MCF 10A (cell line): ENCODE measurements around the gene INSM1. TPM values are rescaled to one million over a fixed set of nuclear protein-coding genes. Genes with fewer than 3 reads are reported as not detected.

ENCODE experiments used
- BruUV-seq: library from RNA; stranded (reverse); fragments of 400-500 nt; replicated peaks from 2 replicates; lab custom pipeline; 2021; lab: Mats Ljungman, UMichigan
- CTCF ChIA-PET: fragments of 300-600 bp; sonication (Branson Sonifier 250); formaldehyde crosslinking; extraction: SDS; loops from one replicate; lab custom pipeline; 2021; ENCODE audit warnings: antibody characterized with exemption, inconsistent platforms; lab: Yijun Ruan, JAX
- POLR2A ChIA-PET: fragments of 300-600, 350-650 bp; sonication (Branson Sonifier 250); formaldehyde crosslinking; extraction: SDS; loops from one replicate; lab custom pipeline; 2020; ENCODE audit warnings: antibody characterized with exemption, inconsistent platforms; lab: Yijun Ruan, JAX
- DNase-seq: peaks from one replicate; pipeline ENCODE4 v3.0.0-alpha.2; 2018; ENCODE audit not compliant: unreplicated experiment
- H3K27ac Mint-ChIP-seq: one replicate; pipeline ENCODE4 v1.8.0; 2022; ENCODE audit warnings: mild to moderate bottlenecking, low read depth, mixed read lengths; ENCODE audit not compliant: unreplicated experiment
- H3K27me3 Mint-ChIP-seq: one replicate; pipeline ENCODE4 v1.8.0; 2022; ENCODE audit warnings: mixed read lengths; ENCODE audit not compliant: insufficient read depth, unreplicated experiment
- H3K36me3 Mint-ChIP-seq: one replicate; pipeline ENCODE4 v1.8.0; 2022; ENCODE audit warnings: mild to moderate bottlenecking, moderate library complexity, mixed read lengths; ENCODE audit not compliant: insufficient read depth, unreplicated experiment
- H3K4me1 Mint-ChIP-seq: one replicate; pipeline ENCODE4 v1.8.0; 2022; ENCODE audit warnings: mixed read lengths; ENCODE audit not compliant: insufficient read depth, unreplicated experiment
- H3K4me3 Mint-ChIP-seq: one replicate; pipeline ENCODE4 v1.8.0; 2022; ENCODE audit warnings: mild to moderate bottlenecking, moderate library complexity, mixed read lengths; ENCODE audit not compliant: unreplicated experiment
- H3K9me3 Mint-ChIP-seq: one replicate; pipeline ENCODE4 v1.8.0; 2022; ENCODE audit warnings: mixed read lengths; ENCODE audit not compliant: unreplicated experiment
- intact Hi-C: fragments of 100-400 bp; cut with micrococcal nuclease; formaldehyde crosslinking; loops from 2 replicates; pipeline ENCODE4 v1.14.1; 2022
- total RNA-seq: library from RNA; stranded (reverse); gene quantifications from 2 replicates; pipeline ENCODE4 v1.2.3, GENCODE V29; 2022
- TF ChIP-seq, protein P1 (sequence below): fragments of 200-600 bp; IDR thresholded peaks from one replicate; pipeline ENCODE4 v1.8.0; 2022; ENCODE audit warnings: antibody characterized with exemption, mild to moderate bottlenecking; ENCODE audit not compliant: unreplicated experiment

Gene INSM1
- total RNA-seq, 1 experiment from 2014 or later = not detected

DNA sequence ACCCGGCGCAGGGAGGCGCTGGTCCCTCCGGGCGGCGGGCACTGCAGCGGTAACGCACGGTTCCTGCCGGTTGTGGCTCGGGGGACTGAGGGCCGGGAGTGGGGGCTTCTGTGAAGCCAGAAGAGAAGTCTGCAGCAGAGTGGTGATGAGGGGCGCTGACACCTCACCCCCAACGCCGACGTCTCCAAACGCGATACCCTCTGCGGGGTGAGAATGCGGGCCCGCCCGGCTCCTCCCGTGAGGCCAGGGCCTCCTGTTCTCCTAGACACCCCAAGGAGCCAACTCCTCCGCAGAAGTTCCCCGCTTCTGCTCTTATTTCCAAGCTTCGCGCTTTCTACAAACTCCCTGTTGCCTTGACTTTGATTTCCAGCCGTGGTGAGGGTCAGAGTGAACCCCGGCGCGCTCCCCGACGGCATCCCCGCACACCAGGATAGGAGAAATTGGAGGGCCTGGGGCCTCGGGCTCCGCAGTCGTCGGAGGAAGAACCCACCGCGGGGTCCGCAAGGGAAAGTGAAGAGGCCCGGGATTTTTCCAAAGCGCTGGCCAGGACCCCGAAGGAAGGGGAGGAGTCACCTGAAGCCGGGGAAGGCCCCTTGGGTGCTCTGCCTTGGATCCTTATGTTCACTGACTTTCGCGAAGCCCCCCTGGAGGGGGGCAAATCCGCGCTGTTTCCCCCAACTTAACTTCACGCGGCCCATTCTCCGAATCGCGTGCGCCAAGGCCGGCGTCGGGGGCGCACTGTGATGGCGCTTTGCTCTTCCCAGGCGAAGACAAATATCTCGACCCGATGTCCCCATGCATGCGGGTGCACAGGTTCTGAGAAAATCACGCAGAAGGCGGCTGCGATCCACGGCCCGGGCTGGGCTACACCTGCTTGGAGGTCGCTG, 3.1 kb upstream of the INSM1 start:
- Mint-ChIP-seq H3K9me3 (no peaks in the 10 kb centered on the region), H3K27me3 (peaks cover 72% of the 10 kb centered on the region), H3K4me3 (no peak overlapping the region), H3K4me1 (peaks cover 22% of the 10 kb centered on the region), H3K36me3 (no peaks in the 10 kb centered on the region), H3K27ac (no peak overlapping the region)
- intact Hi-C loops = loop anchor here (5.0 kb wide), 1 partner anchor 42 kb away; no protein-coding TSS in a partner anchor
- POLR2A ChIA-PET = interaction anchor here (0.6 kb wide), 1 partner anchor 60 kb away, joined by 4 read pairs; no protein-coding TSS in a partner anchor
- CTCF ChIA-PET = no interaction called here
- TF ChIP-seq, protein P1, sequence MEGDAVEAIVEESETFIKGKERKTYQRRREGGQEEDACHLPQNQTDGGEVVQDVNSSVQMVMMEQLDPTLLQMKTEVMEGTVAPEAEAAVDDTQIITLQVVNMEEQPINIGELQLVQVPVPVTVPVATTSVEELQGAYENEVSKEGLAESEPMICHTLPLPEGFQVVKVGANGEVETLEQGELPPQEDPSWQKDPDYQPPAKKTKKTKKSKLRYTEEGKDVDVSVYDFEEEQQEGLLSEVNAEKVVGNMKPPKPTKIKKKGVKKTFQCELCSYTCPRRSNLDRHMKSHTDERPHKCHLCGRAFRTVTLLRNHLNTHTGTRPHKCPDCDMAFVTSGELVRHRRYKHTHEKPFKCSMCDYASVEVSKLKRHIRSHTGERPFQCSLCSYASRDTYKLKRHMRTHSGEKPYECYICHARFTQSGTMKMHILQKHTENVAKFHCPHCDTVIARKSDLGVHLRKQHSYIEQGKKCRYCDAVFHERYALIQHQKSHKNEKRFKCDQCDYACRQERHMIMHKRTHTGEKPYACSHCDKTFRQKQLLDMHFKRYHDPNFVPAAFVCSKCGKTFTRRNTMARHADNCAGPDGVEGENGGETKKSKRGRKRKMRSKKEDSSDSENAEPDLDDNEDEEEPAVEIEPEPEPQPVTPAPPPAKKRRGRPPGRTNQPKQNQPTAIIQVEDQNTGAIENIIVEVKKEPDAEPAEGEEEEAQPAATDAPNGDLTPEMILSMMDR = no peak
- DNase-seq = no peak
- BruUV-seq = no TSS peak

GRCh38 chr20:20365480-20366161, 2.3 kb upstream of the INSM1 start:
- H3K36me3 Mint-ChIP-seq = no peaks in the 10 kb centered on the region
- BruUV-seq = no TSS peak
- H3K4me1 Mint-ChIP-seq = peaks cover 18% of the 10 kb centered on the region
- H3K27me3 Mint-ChIP-seq = peaks cover 70% of the 10 kb centered on the region
- intact Hi-C loops = no loop called here
- ChIA-PET POLR2A (no interaction called here), CTCF (interaction anchor here (0.6 kb wide), 1 partner anchor 61 kb away, joined by 3 read pairs; no protein-coding TSS in a partner anchor)
- no peak overlapping the region for H3K27ac Mint-ChIP-seq
- DNase-seq = no peak
- TF ChIP-seq, protein P1 = no peak
- no peaks in the 10 kb centered on the region for H3K9me3 Mint-ChIP-seq
- no peak overlapping the region for H3K4me3 Mint-ChIP-seq

DNA sequence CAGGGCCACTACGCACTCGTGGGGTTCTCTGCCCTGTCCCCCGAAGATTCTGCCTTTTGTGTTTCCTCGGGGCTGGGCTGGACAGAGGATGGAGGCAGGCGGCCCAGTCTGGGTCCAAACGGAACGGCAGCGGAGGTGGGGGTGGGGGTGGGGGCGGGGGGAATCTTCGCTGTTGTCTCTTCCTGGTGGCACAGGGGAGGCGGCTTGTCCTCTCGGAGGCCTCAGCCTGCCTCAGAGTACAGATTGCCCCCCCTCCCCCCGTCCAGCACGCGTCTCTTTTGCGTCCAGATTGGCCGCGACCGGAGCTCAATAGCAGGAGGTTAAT, 1.4 kb upstream of the INSM1 start:
- no TSS peak for BruUV-seq
- peaks cover 14% of the 10 kb centered on the region for H3K4me1 Mint-ChIP-seq
- H3K9me3 Mint-ChIP-seq = no peaks in the 10 kb centered on the region

More for the DNA sequence above, 1.4 kb upstream of the INSM1 start:
- Mint-ChIP-seq H3K27ac (no peak overlapping the region), H3K4me3 (no peak overlapping the region), H3K27me3 (peaks cover 61% of the 10 kb centered on the region), H3K36me3 (no peaks in the 10 kb centered on the region)
- CTCF ChIA-PET = no interaction called here
- intact Hi-C loops = no loop called here
- TF ChIP-seq, protein P1 = no peak
- DNase-seq = no peak
- POLR2A ChIA-PET = no interaction called here
